HepG2 (cell line): Measurements from ENCODE around the gene KCTD14. TPM values are rescaled to one million over a fixed set of nuclear protein-coding genes. Genes with fewer than 3 reads are reported as not detected.

Experiments
- ATAC-seq: fragments of 200-7000 bp; cut with Tn5 transposase; 3 replicates; pipeline ENCODE4 v1.9.1; 2020; ENCODE audit warnings: mild to moderate bottlenecking, moderate library complexity
- BruUV-seq: library from RNA; stranded (reverse); fragments of 400-500 nt; replicated peaks from 2 replicates; lab custom pipeline; 2021; lab: Mats Ljungman, UMichigan
- CTCF ChIA-PET: fragments of 300-600 bp; formaldehyde crosslinking; extraction: SDS; loops from one replicate; lab custom pipeline; 2021; ENCODE audit warnings: low total read pairs, inconsistent platforms, low intra/inter-chr PET ratio; lab: Yijun Ruan, JAX
- POLR2A ChIA-PET: fragments of 350-600 bp; sonication (Branson Sonifier 250); formaldehyde crosslinking; loops from one replicate; lab custom pipeline; 2020; ENCODE audit warnings: antibody characterized with exemption, inconsistent platforms; lab: Yijun Ruan, JAX
- DNase-seq: peaks from one replicate; pipeline ENCODE4 v3.0.0-alpha.2; 2015; ENCODE audit warnings: low spot score
- FAIRE-seq: peaks from 3 replicates; lab custom pipeline; 2011; peaks lifted over from hg19 to GRCh38; lab: Jason Lieb, UNC
- H2AFZ ChIP-seq: one replicate; pipeline ENCODE4 v1.6.1; 2011; ENCODE audit warnings: low read length, inconsistent platforms
- H3K27ac ChIP-seq: fragments of 300-600 bp; 3 replicates; pipeline ENCODE4 v1.8.0; 2011; ENCODE audit warnings: mixed run types, mild to moderate bottlenecking, mixed read lengths, low read length, inconsistent platforms; ENCODE audit not compliant: insufficient read depth; ENCODE audit errors: extremely low read length
- H3K27me3 ChIP-seq, 2 experiments: fragments of 200-600 bp in 1 of 2; 2 replicates in 1 of 2; 3 replicates in 1 of 2; pipeline versions ENCODE4 v1.6.0 to v1.8.0; 2011; ENCODE audit warnings: low read length in 2 of 2, mild to moderate bottlenecking in 2 of 2, moderate library complexity in 2 of 2, inconsistent platforms in 1 of 2; ENCODE audit not compliant: insufficient read depth in 2 of 2, control insufficient read depth in 1 of 2
- H3K36me3 ChIP-seq, 2 experiments: fragments of 200-600 bp in 1 of 2; replicated peaks in 1 of 2; 2 replicates in 1 of 2; 3 replicates in 1 of 2; pipeline versions ENCODE4 v1.5.1 to v1.8.0; 2011; ENCODE audit warnings: low read length in 2 of 2, inconsistent platforms in 1 of 2; ENCODE audit not compliant: insufficient read depth in 2 of 2, control insufficient read depth in 1 of 2
- H3K4me1 ChIP-seq: 2 replicates; pipeline ENCODE4 v1.5.1; 2012; ENCODE audit warnings: low read length, inconsistent platforms; ENCODE audit not compliant: insufficient read depth
- H3K4me2 ChIP-seq: 2 replicates; pipeline ENCODE4 v1.6.0; 2011; ENCODE audit warnings: low read depth, low read length, inconsistent platforms
- H3K4me3 ChIP-seq, 3 experiments: fragments of 200-600 bp in 1 of 3; sonication (generic), shearing (Covaris generic) in 1 of 3; replicated peaks in 1 of 3; 2 replicates each; pipeline ENCODE4 v1.5.1; 2011 to 2016; ENCODE audit warnings: low read length in 3 of 3, inconsistent platforms in 2 of 3, low read depth in 2 of 3, mild to moderate bottlenecking in 2 of 3, control low read depth in 1 of 3, mixed read lengths in 1 of 3; ENCODE audit not compliant: insufficient read depth in 1 of 3
- H3K79me2 ChIP-seq: one replicate; pipeline ENCODE4 v1.6.1; 2011; ENCODE audit warnings: low read length, inconsistent platforms; ENCODE audit not compliant: insufficient read depth
- H3K9ac ChIP-seq: 2 replicates; pipeline ENCODE4 v1.6.0; 2011; ENCODE audit warnings: mild to moderate bottlenecking, low read depth, low read length, inconsistent platforms; ENCODE audit not compliant: insufficient read depth
- H3K9me3 ChIP-seq: 2 replicates; pipeline ENCODE4 v1.5.1; 2012; ENCODE audit warnings: mild to moderate bottlenecking, low read length
- H4K20me1 ChIP-seq: 2 replicates; pipeline ENCODE4 v1.6.0; 2011; ENCODE audit warnings: inconsistent platforms, mild to moderate bottlenecking, low read length, moderate library complexity; ENCODE audit not compliant: insufficient read depth
- ATM ChIP-seq: fragments of 450-650 bp; IDR thresholded peaks from 2 replicates; pipeline ENCODE4 v1.7.1; 2017; ENCODE audit warnings: mild to moderate bottlenecking, borderline replicate concordance
- BRD4 ChIP-seq: sonication (generic); formaldehyde crosslinking; IDR thresholded peaks from 2 replicates; pipeline ENCODE4 v1.4.0; 2020; ENCODE audit warnings: missing genetic modification reagents
- GABPB1 ChIP-seq: IDR thresholded peaks from 2 replicates; pipeline ENCODE4 v1.6.1; 2016; ENCODE audit warnings: mild to moderate bottlenecking, missing genetic modification reagents, moderate library complexity, missing compliant biosample characterization
- HIC2 ChIP-seq: sonication (generic); formaldehyde crosslinking; IDR thresholded peaks from 2 replicates; pipeline ENCODE4 v1.9.0; 2022; ENCODE audit warnings: low read depth, missing genetic modification reagents
- MYNN ChIP-seq: sonication (generic); formaldehyde crosslinking; IDR thresholded peaks from 2 replicates; pipeline ENCODE4 v1.4.0; 2020; ENCODE audit warnings: mild to moderate bottlenecking, low read depth, missing genetic modification reagents
- RNF219 ChIP-seq: sonication (generic); formaldehyde crosslinking; IDR thresholded peaks from 2 replicates; pipeline ENCODE4 v1.5.0; 2020; ENCODE audit warnings: mild to moderate bottlenecking, missing genetic modification reagents
- ZBTB25 ChIP-seq: IDR thresholded peaks from 2 replicates; pipeline ENCODE4 v1.6.1; 2018; ENCODE audit warnings: missing genetic modification reagents
- ZNF501 ChIP-seq: sonication (generic); formaldehyde crosslinking; IDR thresholded peaks from 2 replicates; pipeline ENCODE4 v1.5.1; 2020; ENCODE audit warnings: mild to moderate bottlenecking, moderate library complexity, missing genetic modification reagents
- ZNF782 ChIP-seq: sonication (generic); formaldehyde crosslinking; IDR thresholded peaks from 2 replicates; pipeline ENCODE4 v1.4.0; 2020; ENCODE audit warnings: missing genetic modification reagents, mild to moderate bottlenecking, borderline replicate concordance
- WGBS: methylation state at CpG from one replicate; pipeline ENCODE4 v1.1.6; 2017; ENCODE audit warnings: low lambda C conversion rate; 5-methylcytosine and 5-hydroxymethylcytosine counted together
- in situ Hi-C: cut with HindIII; loops from 2 replicates; pipeline ENCODE4 v1.10.0; 2017; ENCODE audit warnings: low pct_unique_long_range_greater_than_20kb; ENCODE audit not compliant: extremely low pct_ligation_motif_present
- intact Hi-C: fragments of 100-400 bp; cut with micrococcal nuclease; formaldehyde crosslinking; loops from one replicate; pipeline ENCODE4 v1.10.0; 2022; ENCODE audit not compliant: unreplicated experiment
- polyA plus RNA-seq, 8 experiments: library from polyadenylated mRNA; depleted of rRNA in 3 of 8; stranded (reverse) in 7 of 8; unstranded in 1 of 8; fragments of >200 nt; fragmentation: Illumina TruSeq in 4 of 8; extraction: Trizol in 4 of 8; gene quantifications; 2 replicates each; pipeline versions ENCODE4 v1.2.1 to v1.2.3, GENCODE V29; 2011 to 2016; ENCODE audit warnings: low read depth in 4 of 8, missing spikeins in 1 of 8, mixed read lengths in 1 of 8; ENCODE audit not compliant: insufficient read depth in 1 of 8
- total RNA-seq, 5 experiments: library from RNA; depleted of rRNA; stranded (reverse); fragments of >200 nt; fragmentation: Illumina TruSeq; extraction: Trizol; gene quantifications; 2 replicates each; pipeline ENCODE4 v1.2.3, GENCODE V29; 2016; ENCODE audit warnings: low read depth in 1 of 5

KCTD14 gene
- total and polyA plus RNA-seq, 2 of the 13 experiments (the other 11 are each of a cell fraction or from before 2014, with no cell fraction given): 10.3 to 15.6 TPM

GRCh38 chr11:78062671-78063070 is 39.6 kb upstream of the KCTD14 start:
- WGBS: 87% methylated on average over 2 of the region's 2 CpGs
- H3K9me3 ChIP-seq: no peaks in the 10 kb centered on the region
- no peak for DNase-seq
- H3K4me2 ChIP-seq: no peak overlapping the region
- FAIRE-seq: no peak
- BruUV-seq: no TSS peak
- H3K9ac ChIP-seq: no peak overlapping the region
- no peak overlapping the region for H3K27ac ChIP-seq
- ATAC-seq: no peak
- H3K79me2 ChIP-seq: no peaks in the 10 kb centered on the region
- in situ Hi-C loops (no loop called here), intact Hi-C loops (no loop called here)
- H4K20me1 ChIP-seq: no peaks in the 10 kb centered on the region
- peaks cover 0 to 5% of the 10 kb centered on the region in 2 experiments; a peak in 2 of 5 replicates for H3K36me3 ChIP-seq
- H3K27me3 ChIP-seq: no peaks in the 10 kb centered on the region
- no peak overlapping the region for H3K4me3 ChIP-seq
- ChIA-PET POLR2A (interaction anchor here (0.8 to 1.5 kb wide), 4 partner anchors 9 to 127 kb away, joined by 3 to 6 read pairs (median 3); partner anchors contain the start of gene KCTD21), CTCF (no interaction called here)
- no peak for TF ChIP-seq MYNN (CRISPR knock-in tag)
- no peak for TF ChIP-seq BRD4 (CRISPR knock-in tag)
- TF ChIP-seq GABPB1 (CRISPR knock-in tag): no peak
- no peak for TF ChIP-seq RNF219 (CRISPR knock-in tag)
- TF ChIP-seq ZNF501 (CRISPR knock-in tag): no peak
- no peak for TF ChIP-seq ATM
- TF ChIP-seq ZNF782 (CRISPR knock-in tag): no peak
- TF ChIP-seq ZBTB25 (CRISPR knock-in tag): no peak
- TF ChIP-seq HIC2 (CRISPR knock-in tag): no peak
- no peak overlapping the region for H2AFZ ChIP-seq
- H3K4me1 ChIP-seq: peaks cover 40% of the 10 kb centered on the region
